NCI-H1092 treated with DMSO at 0.1 percent for 48 hours (cell line): ENCODE data around the gene KPNA6.
"Not testable (repeated sequence)": the region's sequence is repeated elsewhere in the genome, so short reads cannot be mapped to it uniquely, and the experiment has no call there.

Source experiments
- DNase-seq: peaks from one replicate; lab custom pipeline; 2025; lab: John Stamatoyannopoulos, UW

Gene KPNA6

GRCh38 chr1:32107742-32108661 is at the start of gene KPNA6:
Gene KPNA6, plus strand, starts transcription at chr1:32108056. Its CDS starts 75 bp downstream, at chr1:32108131.
- DNase-seq = peak; percentile 98

- no peak for DNase-seq
Observed at GRCh38 chr1:32060914-32061313, 46.9 kb upstream of the KPNA6 start.

GRCh38 chr1:32062867-32063230 is 45.0 kb upstream of the KPNA6 start:
- no peak for DNase-seq

- peak; percentile 65 for DNase-seq
Observed at GRCh38 chr1:32063261-32063681, 44.6 kb upstream of the KPNA6 start.

GRCh38 chr1:32065613-32066488 is 42.0 kb upstream of the KPNA6 start:
- DNase-seq = not testable (repeated sequence)

- DNase-seq = peak; percentile 14
Observed at GRCh38 chr1:32066489-32066873, 41.4 kb upstream of the KPNA6 start.

GRCh38 chr1:32068957-32069588 is 38.8 kb upstream of the KPNA6 start:
- DNase-seq = no peak

- peak; percentile 47 for DNase-seq
Observed at GRCh38 chr1:32071758-32072621, 35.9 kb upstream of the KPNA6 start.

GRCh38 chr1:32072622-32073298 is 35.1 kb upstream of the KPNA6 start, which contains the start of gene TMEM39B:
Gene TMEM39B, plus strand, starts transcription at chr1:32072939. Its CDS starts 109 bp downstream, at chr1:32073048.
- DNase-seq = peak; percentile 99

GRCh38 chr1:32073299-32074229 is 34.3 kb upstream of the KPNA6 start:
- peak; percentile 96 for DNase-seq

- DNase-seq = no peak
Observed at GRCh38 chr1:32074841-32075240, 33.0 kb upstream of the KPNA6 start.

GRCh38 chr1:32077451-32077850 is 30.4 kb upstream of the KPNA6 start:
- DNase-seq = no peak

- no peak for DNase-seq
Observed at GRCh38 chr1:32082022-32082421, 25.8 kb upstream of the KPNA6 start.

GRCh38 chr1:32086381-32086780 is 21.5 kb upstream of the KPNA6 start:
- not testable (repeated sequence) for DNase-seq

GRCh38 chr1:32091176-32091575 is 16.7 kb upstream of the KPNA6 start:
- no peak for DNase-seq

GRCh38 chr1:32091591-32091990 is 16.3 kb upstream of the KPNA6 start:
- DNase-seq = no peak

GRCh38 chr1:32094746-32095521 is 12.9 kb upstream of the KPNA6 start:
- no peak for DNase-seq

GRCh38 chr1:32099426-32099825 is 8.4 kb upstream of the KPNA6 start:
- DNase-seq = no peak

GRCh38 chr1:32100359-32100758 is 7.5 kb upstream of the KPNA6 start:
- no peak for DNase-seq
